K562 (cell line): ENCODE measurements around the gene HLA-DMB. TPM values are rescaled to one million over a fixed set of nuclear protein-coding genes. Genes with fewer than 3 reads are reported as not detected.

ENCODE experiments used
- ASH1L ChIP-seq: fragments of 450-650 bp; IDR thresholded peaks from 2 replicates; pipeline ENCODE4 v1.6.1; 2018; ENCODE audit warnings: borderline replicate concordance, mild to moderate bottlenecking, low read depth; ENCODE audit not compliant: partially characterized antibody
- BCOR ChIP-seq: fragments of 450-650 bp; IDR thresholded peaks from 2 replicates; pipeline ENCODE4 v1.6.1; 2016
- CBFA2T3 ChIP-seq: fragments of 450-650 bp; IDR thresholded peaks from 2 replicates; pipeline ENCODE4 v1.6.1; 2017
- DMBX1 ChIP-seq: fragments of 250-450 bp; sonication (Bioruptor Pico); IDR thresholded peaks from 2 replicates; pipeline ENCODE4 v1.8.0; 2022; ENCODE audit warnings: inconsistent platforms, mild to moderate bottlenecking, moderate library complexity, borderline replicate concordance
- DNMT1 ChIP-seq: fragments of 450-650 bp; IDR thresholded peaks from 2 replicates; pipeline ENCODE4 v1.6.1; 2016; ENCODE audit warnings: antibody characterized with exemption, mild to moderate bottlenecking
- ETV5 ChIP-seq: sonication (generic); formaldehyde crosslinking; IDR thresholded peaks from 2 replicates; pipeline ENCODE4 v1.4.0; 2020; ENCODE audit warnings: low read depth, mild to moderate bottlenecking, missing genetic modification reagents
- ETV6 ChIP-seq, 3 experiments: fragments of 150-350 bp in 1 of 3; sonication (generic) in 1 of 3; formaldehyde crosslinking in 1 of 3; IDR thresholded peaks; 2 replicates each; pipeline versions ENCODE4 v1.6.1 to v1.8.0; 2014 to 2022; ENCODE audit warnings: borderline replicate concordance in 2 of 3, low read depth in 2 of 3, antibody characterized with exemption in 1 of 3, low read length in 1 of 3, mild to moderate bottlenecking in 1 of 3, missing genetic modification reagents in 1 of 3
- FOXJ2 ChIP-seq: fragments of 200-800 bp; sonication (Bioruptor generic); IDR thresholded peaks from 2 replicates; pipeline ENCODE4 v1.6.1; 2016; ENCODE audit warnings: missing genetic modification characterization, missing compliant biosample characterization
- HDAC3 ChIP-seq: fragments of 450-650 bp; IDR thresholded peaks from 2 replicates; pipeline ENCODE4 v1.6.1; 2018; ENCODE audit warnings: borderline replicate concordance, mild to moderate bottlenecking, moderate library complexity; ENCODE audit not compliant: partially characterized antibody
- HIVEP1 ChIP-seq: fragments of 250-450 bp; sonication (Bioruptor Pico); IDR thresholded peaks from 2 replicates; pipeline ENCODE4 v1.4.0; 2020; ENCODE audit warnings: mild to moderate bottlenecking
- HNRNPLL ChIP-seq: fragments of 200-400 bp; formaldehyde crosslinking; IDR thresholded peaks from 2 replicates; pipeline ENCODE4 v1.6.1; 2017; ENCODE audit warnings: low read length, low read depth, mild to moderate bottlenecking; ENCODE audit not compliant: poor library complexity, severe bottlenecking
- KLF1 ChIP-seq: fragments of 450-650 bp; IDR thresholded peaks from 2 replicates; pipeline ENCODE4 v1.6.1; 2016; ENCODE audit warnings: missing genetic modification characterization, missing compliant biosample characterization
- PTTG1 ChIP-seq: fragments of 450-650 bp; IDR thresholded peaks from 2 replicates; pipeline ENCODE4 v1.6.1; 2016; ENCODE audit warnings: low read depth, mild to moderate bottlenecking, missing genetic modification characterization, missing compliant biosample characterization
- RUNX1 ChIP-seq: sonication (generic); IDR thresholded peaks from 2 replicates; pipeline ENCODE4 v1.6.1; 2016; ENCODE audit warnings: antibody characterized with exemption, low read depth
- SMARCB1 ChIP-seq: IDR thresholded peaks from 2 replicates; pipeline ENCODE4 v1.6.1; 2011; ENCODE audit warnings: improper control_type of control experiment, low read depth; ENCODE audit not compliant: insufficient read length
- SREBF1 ChIP-seq: fragments of 150-350 bp; IDR thresholded peaks from 2 replicates; pipeline ENCODE4 v1.6.1; 2014; ENCODE audit warnings: antibody characterized with exemption, low read depth, low read length, borderline replicate concordance
- THRAP3 ChIP-seq: fragments of 450-650 bp; IDR thresholded peaks from 2 replicates; pipeline ENCODE4 v1.6.1; 2016; ENCODE audit warnings: mild to moderate bottlenecking, inconsistent platforms, borderline replicate concordance
- ZNF165 ChIP-seq: fragments of 250-450 bp; sonication (Bioruptor Pico); IDR thresholded peaks from 2 replicates; pipeline ENCODE4 v1.4.0; 2020; ENCODE audit warnings: borderline replicate concordance
- ZNF212 ChIP-seq: fragments of 450-650 bp; formaldehyde crosslinking; IDR thresholded peaks from 2 replicates; pipeline ENCODE4 v1.4.0; 2020; ENCODE audit warnings: mild to moderate bottlenecking
- ZNF668 ChIP-seq: fragments of 250-450 bp; sonication (Bioruptor Pico); IDR thresholded peaks from 2 replicates; pipeline ENCODE4 v1.8.0; 2022; ENCODE audit warnings: mild to moderate bottlenecking, inconsistent platforms
- ZNF695 ChIP-seq: fragments of 450-650 bp; formaldehyde crosslinking; IDR thresholded peaks from 2 replicates; pipeline ENCODE4 v1.4.0; 2020; ENCODE audit warnings: mild to moderate bottlenecking, moderate library complexity
- ZNF75A ChIP-seq: fragments of 450-650 bp; formaldehyde crosslinking; IDR thresholded peaks from 2 replicates; pipeline ENCODE4 v1.4.0; 2020; ENCODE audit warnings: mild to moderate bottlenecking
- polyA plus RNA-seq, 8 experiments: library from polyadenylated mRNA; depleted of rRNA in 4 of 8; stranded (reverse) in 5 of 8; unstranded in 3 of 8; fragments of >200 nt; fragmentation: Nextera tagmentation in 2 of 8; fragmentation: Illumina TruSeq in 1 of 8; extraction: Ambion mirVana in 2 of 8; extraction: Trizol in 1 of 8; gene quantifications; 2 replicates each; pipeline versions ENCODE4 v1.2.1 to v1.2.3, GENCODE V29; 2011 to 2014; ENCODE audit warnings: inconsistent platforms in 1 of 8, missing spikeins in 1 of 8
- total RNA-seq, 7 experiments: library from RNA; depleted of rRNA in 6 of 7; stranded (reverse); fragments of >200 nt in 6 of 7; fragmentation: Illumina TruSeq in 2 of 7; extraction: Trizol in 2 of 7; gene quantifications; 2 replicates each; pipeline versions ENCODE4 v1.2.1 to v1.2.3, GENCODE V29; 2011 to 2021; ENCODE audit warnings: low replicate concordance in 1 of 7
- TF ChIP-seq, protein P1 (sequence below): fragments of 200-800 bp; sonication (Bioruptor generic); IDR thresholded peaks from 2 replicates; pipeline ENCODE4 v1.6.1; 2017; ENCODE audit warnings: missing genetic modification characterization, missing compliant biosample characterization
- TF ChIP-seq, protein P2 (sequence below): fragments of 250-450 bp; sonication (Bioruptor Pico); IDR thresholded peaks from 2 replicates; pipeline ENCODE4 v1.5.0; 2020; ENCODE audit warnings: mild to moderate bottlenecking, borderline replicate concordance

Gene HLA-DMB
- total and polyA plus RNA-seq, 9 of the 15 experiments (the other 6 are each of a cell fraction or from before 2014, with no cell fraction given) = 0.38 TPM; not detected in 8

DNA sequence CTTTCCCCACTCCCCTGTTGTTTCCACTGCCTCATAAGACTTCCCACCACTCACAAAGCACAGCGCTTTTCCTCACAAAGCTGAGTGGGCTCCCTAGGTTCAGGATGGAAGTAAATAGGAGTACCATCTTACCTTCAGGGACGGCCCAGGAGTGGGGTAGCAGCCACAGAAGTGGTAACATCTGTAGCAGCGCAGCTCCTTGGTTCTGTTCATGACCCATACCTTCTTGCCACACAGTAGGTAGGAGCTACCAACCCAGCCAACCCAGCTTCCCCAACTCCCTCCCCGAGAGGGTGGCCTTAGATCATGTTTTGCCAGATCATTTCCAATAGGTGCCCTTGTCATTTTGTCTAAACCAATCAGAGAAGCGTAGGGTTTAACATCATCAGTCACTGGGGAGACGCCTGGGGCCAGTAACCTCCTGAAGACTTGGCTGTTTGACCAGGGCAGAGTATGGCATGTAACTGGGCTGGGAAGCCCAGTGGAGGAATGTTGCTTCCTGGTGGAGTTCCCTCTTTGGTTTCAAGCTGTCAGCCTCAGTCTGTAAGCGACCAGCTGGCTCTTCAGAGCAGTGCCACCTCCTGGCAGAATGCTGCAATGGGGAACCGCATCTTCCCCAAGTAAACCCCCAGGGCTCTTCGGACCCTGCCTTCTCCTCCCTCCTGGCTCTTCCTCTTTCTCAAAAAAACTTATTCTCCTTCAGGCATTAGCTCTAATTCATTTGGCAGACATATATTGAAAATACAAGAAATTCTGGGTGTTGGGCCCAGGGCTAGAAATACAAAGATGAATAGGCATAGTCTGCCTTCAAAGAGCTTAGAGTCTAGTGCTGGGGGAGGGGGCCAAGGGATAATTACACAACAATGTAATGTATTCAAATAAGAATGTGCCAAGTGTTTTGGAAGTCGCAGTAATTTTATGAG is 12.2 kb upstream of the HLA-DMB start, which contains the start of gene HLA-DMA (continued):
- TF ChIP-seq ZNF695 (no peak), DNMT1 (no peak), CBFA2T3 (no peak), ZNF668 (CRISPR knock-in tag) (no peak), HDAC3 (no peak), ETV6 (IDR thresholded peaks at IDR 0.05; ENCODE audit: borderline replicate concordance in 1 of 2, low read depth in 2 of 2, low read length in 1 of 2) (no peak), ETV6 (CRISPR knock-in tag; IDR thresholded peaks at IDR 0.05; ENCODE audit: borderline replicate concordance) (no peak), BCOR (no peak), KLF1 (tag) (no peak), ASH1L (no peak), FOXJ2 (no peak), ZNF75A (CRISPR knock-in tag) (no peak), DMBX1 (CRISPR knock-in tag) (no peak), HNRNPLL (no peak), PTTG1 (tag) (no peak), HIVEP1 (CRISPR knock-in tag) (no peak), ZNF212 (CRISPR knock-in tag) (no peak), RUNX1 (no peak), ETV5 (CRISPR knock-in tag) (no peak), SREBF1 (no peak), ZNF165 (CRISPR knock-in tag) (no peak), THRAP3 (no peak), SMARCB1 (no peak)
- TF ChIP-seq, protein P1, sequence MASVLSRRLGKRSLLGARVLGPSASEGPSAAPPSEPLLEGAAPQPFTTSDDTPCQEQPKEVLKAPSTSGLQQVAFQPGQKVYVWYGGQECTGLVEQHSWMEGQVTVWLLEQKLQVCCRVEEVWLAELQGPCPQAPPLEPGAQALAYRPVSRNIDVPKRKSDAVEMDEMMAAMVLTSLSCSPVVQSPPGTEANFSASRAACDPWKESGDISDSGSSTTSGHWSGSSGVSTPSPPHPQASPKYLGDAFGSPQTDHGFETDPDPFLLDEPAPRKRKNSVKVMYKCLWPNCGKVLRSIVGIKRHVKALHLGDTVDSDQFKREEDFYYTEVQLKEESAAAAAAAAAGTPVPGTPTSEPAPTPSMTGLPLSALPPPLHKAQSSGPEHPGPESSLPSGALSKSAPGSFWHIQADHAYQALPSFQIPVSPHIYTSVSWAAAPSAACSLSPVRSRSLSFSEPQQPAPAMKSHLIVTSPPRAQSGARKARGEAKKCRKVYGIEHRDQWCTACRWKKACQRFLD (CRISPR knock-in tag) = no peak
- TF ChIP-seq, protein P2, sequence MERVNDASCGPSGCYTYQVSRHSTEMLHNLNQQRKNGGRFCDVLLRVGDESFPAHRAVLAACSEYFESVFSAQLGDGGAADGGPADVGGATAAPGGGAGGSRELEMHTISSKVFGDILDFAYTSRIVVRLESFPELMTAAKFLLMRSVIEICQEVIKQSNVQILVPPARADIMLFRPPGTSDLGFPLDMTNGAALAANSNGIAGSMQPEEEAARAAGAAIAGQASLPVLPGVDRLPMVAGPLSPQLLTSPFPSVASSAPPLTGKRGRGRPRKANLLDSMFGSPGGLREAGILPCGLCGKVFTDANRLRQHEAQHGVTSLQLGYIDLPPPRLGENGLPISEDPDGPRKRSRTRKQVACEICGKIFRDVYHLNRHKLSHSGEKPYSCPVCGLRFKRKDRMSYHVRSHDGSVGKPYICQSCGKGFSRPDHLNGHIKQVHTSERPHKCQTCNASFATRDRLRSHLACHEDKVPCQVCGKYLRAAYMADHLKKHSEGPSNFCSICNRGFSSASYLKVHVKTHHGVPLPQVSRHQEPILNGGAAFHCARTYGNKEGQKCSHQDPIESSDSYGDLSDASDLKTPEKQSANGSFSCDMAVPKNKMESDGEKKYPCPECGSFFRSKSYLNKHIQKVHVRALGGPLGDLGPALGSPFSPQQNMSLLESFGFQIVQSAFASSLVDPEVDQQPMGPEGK (CRISPR knock-in tag) = no peak
